SK-N-SH (cell line): ENCODE data around the gene SYNE2. TPM values are rescaled to one million over a fixed set of nuclear protein-coding genes. Genes with fewer than 3 reads are reported as not detected.
"Not testable (repeated sequence)": the region's sequence is repeated elsewhere in the genome, so short reads cannot be mapped to it uniquely, and the experiment has no call there.

Experiments used
- CTCF ChIA-PET: fragments of 300-600, 350-600 bp; formaldehyde crosslinking; extraction: SDS; loops from one replicate; lab custom pipeline; 2021; lab: Yijun Ruan, JAX
- POLR2A ChIA-PET: fragments of 350-600 bp; sonication (Branson Sonifier 250); formaldehyde crosslinking; extraction: SDS; loops from one replicate; lab custom pipeline; 2020; ENCODE audit warnings: antibody characterized with exemption, inconsistent platforms; lab: Yijun Ruan, JAX
- DNase-seq: peaks from one replicate; pipeline ENCODE4 v3.0.0; 2012
- H2AFZ ChIP-seq: fragments of 200-600 bp; sonication (generic); 2 replicates; pipeline ENCODE4 v1.8.1; 2016; ENCODE audit warnings: antibody characterized with exemption, mild to moderate bottlenecking, low read depth
- H3F3A ChIP-seq: fragments of 200-600 bp; sonication (generic); replicated peaks from 2 replicates; pipeline ENCODE3; 2016; ENCODE audit warnings: antibody characterized with exemption, mild to moderate bottlenecking; ENCODE audit not compliant: insufficient read depth
- H3K27ac ChIP-seq, 2 experiments: fragments of 200-500 bp in 1 of 2; fragments of 200-600 bp in 1 of 2; sonication (Bioruptor generic) in 1 of 2; sonication (generic), shearing (Covaris generic) in 1 of 2; 2 replicates each; pipeline versions ENCODE4 v1.5.1 to v1.6.1; 2014 to 2016; ENCODE audit warnings: low read depth in 2 of 2, inconsistent platforms in 1 of 2, low read length in 1 of 2, mild to moderate bottlenecking in 1 of 2, mixed read lengths in 1 of 2
- H3K27me3 ChIP-seq: fragments of 200-600 bp; sonication (generic), shearing (Covaris generic); 2 replicates; pipeline ENCODE4 v1.6.1; 2016; ENCODE audit warnings: mixed run types; ENCODE audit not compliant: insufficient read depth
- H3K36me3 ChIP-seq, 2 experiments: fragments of 200-500 bp in 1 of 2; fragments of 200-600 bp in 1 of 2; sonication (Bioruptor generic) in 1 of 2; sonication (generic) in 1 of 2; replicated peaks in 1 of 2; 2 replicates each; pipeline versions ENCODE3 to v1.5.1; 2014 to 2016; ENCODE audit warnings: low read length in 1 of 2, mild to moderate bottlenecking in 1 of 2; ENCODE audit not compliant: insufficient read depth in 2 of 2, control insufficient read depth in 1 of 2
- H3K4me1 ChIP-seq, 2 experiments: fragments of 200-500 bp in 1 of 2; fragments of 200-600 bp in 1 of 2; sonication (Bioruptor generic) in 1 of 2; sonication (generic), shearing (Covaris generic) in 1 of 2; 2 replicates each; pipeline versions ENCODE4 v1.5.1 to v1.6.1; 2014 to 2016; ENCODE audit warnings: low read depth in 1 of 2, low read length in 1 of 2, mixed run types in 1 of 2; ENCODE audit not compliant: insufficient read depth in 2 of 2, control insufficient read depth in 1 of 2
- H3K4me2 ChIP-seq: fragments of 200-600 bp; sonication (generic), shearing (Covaris generic); 2 replicates; pipeline ENCODE4 v1.6.1; 2017; ENCODE audit warnings: mixed run types
- H3K4me3 ChIP-seq, 2 experiments: fragments of 200-500 bp in 1 of 2; fragments of 200-600 bp in 1 of 2; sonication (Bioruptor generic) in 1 of 2; sonication (generic), shearing (Covaris generic) in 1 of 2; 2 replicates each; pipeline versions ENCODE4 v1.5.1 to v1.8.1; 2014 to 2016; ENCODE audit warnings: low read depth in 2 of 2, inconsistent platforms in 1 of 2, low read length in 1 of 2, mild to moderate bottlenecking in 1 of 2, mixed read lengths in 1 of 2, moderate library complexity in 1 of 2
- H3K79me2 ChIP-seq: fragments of 200-600 bp; sonication (generic); 2 replicates; pipeline ENCODE4 v1.8.1; 2017; ENCODE audit warnings: mild to moderate bottlenecking; ENCODE audit not compliant: insufficient read depth
- H3K9ac ChIP-seq: fragments of 200-600 bp; sonication (generic); 2 replicates; pipeline ENCODE4 v1.6.1; 2017; ENCODE audit warnings: mixed run types
- H3K9me2 ChIP-seq: fragments of 200-600 bp; sonication (generic); 2 replicates; pipeline ENCODE4 v1.6.1; 2017; ENCODE audit warnings: mixed run types
- H3K9me3 ChIP-seq: fragments of 200-600 bp; sonication (generic); 2 replicates; pipeline ENCODE4 v1.6.1; 2017; ENCODE audit warnings: mixed run types, mild to moderate bottlenecking, moderate library complexity
- H4K20me1 ChIP-seq: fragments of 200-600 bp; sonication (generic); 2 replicates; pipeline ENCODE4 v1.6.1; 2017; ENCODE audit warnings: mild to moderate bottlenecking, mixed run types; ENCODE audit not compliant: insufficient read depth
- GABPA ChIP-seq: IDR thresholded peaks from 2 replicates; pipeline ENCODE4 v1.4.0; 2012; ENCODE audit warnings: low read depth, mild to moderate bottlenecking
- NFIC ChIP-seq: IDR thresholded peaks from 2 replicates; pipeline ENCODE4 v1.4.0; 2012; ENCODE audit warnings: borderline replicate concordance
- TEAD4 ChIP-seq: IDR thresholded peaks from 2 replicates; pipeline ENCODE4 v1.4.0; 2012; ENCODE audit warnings: mild to moderate bottlenecking, borderline replicate concordance; ENCODE audit not compliant: insufficient read depth
- WGBS: methylation state at CpG from one replicate; pipeline ENCODE4 v1.1.6; 2017; ENCODE audit warnings: low lambda C conversion rate; 5-methylcytosine and 5-hydroxymethylcytosine counted together
- polyA plus RNA-seq, 3 experiments: library from polyadenylated mRNA; depleted of rRNA; stranded (reverse); fragments of >200 nt; gene quantifications; 2 replicates each; pipeline ENCODE4 v1.2.3, GENCODE V29; 2012
- TF ChIP-seq, protein P1 (sequence below): fragments of 150-350 bp; IDR thresholded peaks from 2 replicates; pipeline ENCODE4 v1.6.1; 2016; ENCODE audit warnings: mild to moderate bottlenecking, low read depth, low read length

The SYNE2 gene
- polyA plus RNA-seq, 1 of the 3 experiments (the other 2 are of a cell fraction), result 7.1 TPM

DNA sequence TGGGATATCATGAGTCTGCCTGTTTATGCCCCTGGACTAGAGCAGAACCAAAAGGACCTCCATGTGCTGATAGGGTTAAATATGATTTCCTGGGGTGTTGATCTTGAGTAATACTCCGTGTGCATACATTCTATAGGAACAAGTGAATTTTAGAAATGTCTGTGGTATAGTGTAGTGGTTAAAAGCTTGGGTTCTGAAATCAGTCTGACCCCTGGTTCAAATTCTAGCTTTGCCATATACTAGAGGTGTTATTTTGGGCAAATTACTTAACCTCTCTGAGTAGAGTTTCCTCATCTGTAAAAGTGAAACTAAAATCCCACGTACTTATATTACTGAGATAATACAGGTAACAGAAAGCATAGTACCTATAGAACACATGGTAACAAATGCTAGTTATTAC, 12.0 kb downstream of the SYNE2 start:
- H3K27me3 ChIP-seq, H3K79me2 ChIP-seq, H3K4me1 ChIP-seq, DNase-seq, H3F3A ChIP-seq, H3K4me3 ChIP-seq, H3K9me3 ChIP-seq, H3K36me3 ChIP-seq, H4K20me1 ChIP-seq, POLR2A ChIA-PET, H3K9me2 ChIP-seq: not testable (repeated sequence)
- H3K4me2 ChIP-seq, result peak overlapping the region; percentile 56; the same call in 1 of the 2 replicates
- H2AFZ ChIP-seq, result peak overlapping the region; percentile 73; the same call in 1 of the 2 replicates
- WGBS, result 59% methylated on average over 1 of the region's 2 CpGs
- peak overlapping the region; percentile 41; the same call in 1 of the 2 replicates for H3K9ac ChIP-seq
- CTCF ChIA-PET, result interaction anchor here (0.8 kb wide), 1 partner anchor 145 kb away, joined by 3 read pairs; no protein-coding TSS in a partner anchor
- peak overlapping the region; percentile 7 to 55; a peak in 3 of 4 replicates for H3K27ac ChIP-seq

- H3K9me3 ChIP-seq, result no peaks in the 10 kb centered on the region
- no peak for DNase-seq
- ChIA-PET POLR2A (no interaction called here), CTCF (interaction anchor here (1.2 kb wide), 1 partner anchor 12 kb away, joined by 4 read pairs; no protein-coding TSS in a partner anchor)
- H3K9me2 ChIP-seq, result no peaks in the 10 kb centered on the region
- H2AFZ ChIP-seq, result 0 out of 2 replicates have a peak overlapping the region, but pooled peaks have one; percentile 17
- peaks cover 0 to 10% of the 10 kb centered on the region in 2 experiments; a peak in 1 of 4 replicates for H3K4me1 ChIP-seq
- H3K27ac ChIP-seq, result no peak overlapping the region
- no peaks in the 10 kb centered on the region for H3K27me3 ChIP-seq
- H3K4me3 ChIP-seq, result no peak overlapping the region
- no peak overlapping the region for H3K9ac ChIP-seq
- H3F3A ChIP-seq, result peaks cover 5% of the 10 kb centered on the region
- no peaks in the 10 kb centered on the region; the same call in 1 of the 2 replicates for H3K79me2 ChIP-seq
- H4K20me1 ChIP-seq, result no peaks in the 10 kb centered on the region
- H3K4me2 ChIP-seq, result no peak overlapping the region
- TF ChIP-seq GABPA (no peak), TEAD4 (no peak), NFIC (no peak)
- TF ChIP-seq, protein P1, sequence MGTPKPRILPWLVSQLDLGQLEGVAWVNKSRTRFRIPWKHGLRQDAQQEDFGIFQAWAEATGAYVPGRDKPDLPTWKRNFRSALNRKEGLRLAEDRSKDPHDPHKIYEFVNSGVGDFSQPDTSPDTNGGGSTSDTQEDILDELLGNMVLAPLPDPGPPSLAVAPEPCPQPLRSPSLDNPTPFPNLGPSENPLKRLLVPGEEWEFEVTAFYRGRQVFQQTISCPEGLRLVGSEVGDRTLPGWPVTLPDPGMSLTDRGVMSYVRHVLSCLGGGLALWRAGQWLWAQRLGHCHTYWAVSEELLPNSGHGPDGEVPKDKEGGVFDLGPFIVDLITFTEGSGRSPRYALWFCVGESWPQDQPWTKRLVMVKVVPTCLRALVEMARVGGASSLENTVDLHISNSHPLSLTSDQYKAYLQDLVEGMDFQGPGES, result no peak
- H3K36me3 ChIP-seq, result no peaks in the 10 kb centered on the region
- WGBS, result 83% methylated on average over 6 of the region's 6 CpGs
These were observed 15.4 kb downstream of the SYNE2 start for GRCh38 chr14:63867933-63868921.

GRCh38 chr14:63869940-63870752, 17.3 kb downstream of the SYNE2 start:
- POLR2A ChIA-PET, CTCF ChIA-PET, H4K20me1 ChIP-seq, H3K36me3 ChIP-seq, H3K27ac ChIP-seq, H3K4me1 ChIP-seq, H3K79me2 ChIP-seq, H3K27me3 ChIP-seq, H3K4me3 ChIP-seq, H3K9me2 ChIP-seq, DNase-seq, H3K9me3 ChIP-seq, H2AFZ ChIP-seq, H3K9ac ChIP-seq, H3K4me2 ChIP-seq, H3F3A ChIP-seq: not testable (repeated sequence)
- 97% methylated on average over 1 of the region's 2 CpGs for WGBS

GRCh38 chr14:63870753-63871037, 17.9 kb downstream of the SYNE2 start:
- DNase-seq, H3F3A ChIP-seq, H3K4me3 ChIP-seq, H3K4me2 ChIP-seq, CTCF ChIA-PET, H2AFZ ChIP-seq, H3K27ac ChIP-seq, POLR2A ChIA-PET, H4K20me1 ChIP-seq, H3K79me2 ChIP-seq, H3K27me3 ChIP-seq, H3K36me3 ChIP-seq, H3K9me3 ChIP-seq, H3K9me2 ChIP-seq, H3K9ac ChIP-seq: not testable (repeated sequence)
- WGBS, result 0% methylated on average over 1 of the region's 1 CpG
- H3K4me1 ChIP-seq, result peaks cover 3 to 10% of the 10 kb centered on the region in 2 experiments; a peak in 2 of 4 replicates
